ENCODE data around the gene IL3.

Gene IL3

DNA sequence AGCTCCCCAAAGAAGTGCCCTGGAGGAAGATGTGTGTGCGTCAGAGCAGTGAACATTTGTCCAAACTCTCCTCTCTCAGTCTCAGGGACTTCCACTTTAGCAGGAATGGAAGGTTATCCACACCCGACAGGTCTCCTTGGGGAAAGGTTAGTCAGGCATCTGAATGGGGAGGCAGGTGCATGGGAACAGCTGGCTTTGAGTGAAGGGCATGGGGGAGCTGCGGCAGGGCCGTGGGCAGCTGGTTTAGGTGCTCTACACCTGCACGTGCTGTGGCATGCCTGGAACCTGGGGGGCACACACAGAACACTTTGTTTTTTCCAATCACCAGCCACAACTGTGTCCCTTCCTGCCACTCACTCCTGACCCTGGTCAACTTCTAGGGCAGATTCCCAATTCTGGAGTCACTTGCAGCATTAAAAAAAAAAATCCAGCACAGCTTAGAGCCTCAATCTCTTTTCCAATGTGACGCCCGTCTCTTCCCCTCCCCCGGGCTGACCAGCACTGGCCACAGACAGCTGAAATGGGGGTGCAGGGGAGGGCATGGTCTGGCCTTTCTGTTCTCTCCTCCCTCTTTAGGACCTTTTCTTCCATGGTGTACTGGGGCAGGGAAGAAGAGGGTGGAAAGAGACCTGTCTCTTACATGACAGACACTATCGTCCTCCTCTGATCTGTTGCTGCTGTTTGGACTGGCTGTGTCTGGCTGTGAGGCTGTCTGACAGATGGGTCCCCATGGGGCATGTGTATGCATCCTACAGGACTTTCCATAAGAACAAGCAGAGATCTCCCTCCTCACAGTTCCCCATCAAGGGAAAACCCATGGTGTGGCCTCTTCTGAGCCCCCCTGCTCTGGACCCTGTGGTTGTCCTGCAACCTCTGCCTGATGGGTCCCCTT, 9.5 kb upstream of the IL3 start:
- Histone ChIP-seq H3K9me3 (ENCODE audit: low read depth, low read length) (no peaks in the 10 kb centered on the region), H3K27ac (no peak overlapping the region), H3K36me3 (ENCODE audit: insufficient read depth, low read length) (no peaks in the 10 kb centered on the region), H3K9ac (ENCODE audit: insufficient read length) (no peak overlapping the region), H3K4me3 (no peak overlapping the region)
- DNase-seq (ENCODE audit: low read depth, low spot score), result no peak
- TF ChIP-seq POLR2AphosphoS5 (IDR thresholded peaks at IDR 0.05; ENCODE audit: borderline replicate concordance, low read depth, low read length) (no peak), EZH2 (IDR thresholded peaks at IDR 0.05) (no peak), FOXP2 (optimal IDR thresholded peaks at IDR 0.05; ENCODE audit: control extremely low read depth, extremely low read length, insufficient read depth) (no peak)

GRCh38 chr5:132052520-132052919, 7.9 kb upstream of the IL3 start:
- H3K9me3 ChIP-seq (ENCODE audit: low read depth, low read length), result no peaks in the 10 kb centered on the region
- H3K36me3 ChIP-seq (ENCODE audit: insufficient read depth, low read length), result no peaks in the 10 kb centered on the region
- DNase-seq (ENCODE audit: low read depth, low spot score), result no peak
- TF ChIP-seq POLR2AphosphoS5 (IDR thresholded peaks at IDR 0.05; ENCODE audit: borderline replicate concordance, low read depth, low read length) (no peak), EZH2 (IDR thresholded peaks at IDR 0.05) (no peak)
- no peak overlapping the region for H3K9ac ChIP-seq (ENCODE audit: insufficient read length)
- H3K4me3 ChIP-seq, result no peak overlapping the region
- no peak overlapping the region for H3K27ac ChIP-seq

DNA sequence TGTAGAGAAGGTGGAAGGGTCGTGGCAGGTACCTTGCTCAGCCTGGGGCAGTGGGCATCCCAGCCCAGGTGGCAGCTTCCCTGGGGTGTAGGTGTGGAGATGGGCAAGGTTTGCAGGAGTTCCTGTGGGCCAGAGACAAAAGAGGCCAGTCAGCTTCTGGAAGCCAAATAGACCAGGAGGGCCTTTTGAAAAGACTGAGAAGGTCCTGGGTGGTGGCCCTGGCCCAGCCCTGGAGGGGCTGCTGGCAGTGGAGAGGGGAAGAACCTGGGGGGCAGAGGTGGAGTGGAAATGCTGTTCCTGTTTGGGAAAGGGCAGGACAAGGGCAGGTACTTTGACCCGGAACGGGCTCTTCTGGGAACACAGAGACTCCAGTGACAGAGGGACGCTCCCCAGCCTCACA, 7.0 kb upstream of the IL3 start:
- H3K27ac ChIP-seq, result no peak overlapping the region
- DNase-seq (ENCODE audit: low read depth, low spot score), result no peak
- no peak for TF ChIP-seq FOXP2 (optimal IDR thresholded peaks at IDR 0.05; ENCODE audit: control extremely low read depth, extremely low read length, insufficient read depth)
- no peak for TF ChIP-seq POLR2AphosphoS5 (IDR thresholded peaks at IDR 0.05; ENCODE audit: borderline replicate concordance, low read depth, low read length)
- TF ChIP-seq EZH2 (IDR thresholded peaks at IDR 0.05), result no peak
- H3K36me3 ChIP-seq (ENCODE audit: insufficient read depth, low read length), result no peaks in the 10 kb centered on the region
- H3K4me3 ChIP-seq, result no peak overlapping the region
- no peaks in the 10 kb centered on the region for H3K9me3 ChIP-seq (ENCODE audit: low read depth, low read length)
- H3K9ac ChIP-seq (ENCODE audit: insufficient read length), result no peak overlapping the region

DNA sequence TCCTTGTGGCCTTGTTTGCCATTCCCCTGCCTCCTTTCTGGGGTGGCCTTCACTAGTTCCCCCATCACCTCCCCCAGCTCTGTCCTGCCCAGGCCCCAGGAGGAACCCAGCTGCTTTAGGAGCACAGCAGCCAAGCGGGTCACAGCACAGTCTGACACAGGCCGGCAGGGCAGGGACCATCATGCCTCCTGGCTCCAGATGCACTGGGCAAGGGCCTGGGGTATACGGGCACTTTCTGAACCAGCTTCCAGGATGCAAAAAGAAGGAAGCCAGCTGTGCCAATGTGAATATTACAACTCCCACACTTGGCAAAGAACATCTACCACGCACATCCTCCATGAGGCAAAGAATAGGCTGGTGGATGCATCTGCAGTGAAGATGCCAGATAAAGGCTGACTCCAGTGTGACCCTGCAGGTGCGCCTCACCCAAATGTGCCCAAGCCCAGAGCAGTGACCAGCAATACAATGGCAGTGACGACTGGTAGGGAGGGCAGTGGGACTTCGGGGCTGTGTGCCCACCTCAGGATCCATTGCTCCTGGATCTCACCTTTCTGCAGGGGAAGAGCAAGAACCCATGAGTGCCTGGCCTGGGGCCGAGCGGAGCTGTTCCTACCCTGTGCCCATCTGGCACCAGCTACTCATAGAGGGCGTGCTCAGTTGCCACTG, 6.3 kb upstream of the IL3 start:
- H3K9ac ChIP-seq (ENCODE audit: insufficient read length), result no peak overlapping the region
- TF ChIP-seq FOXP2 (optimal IDR thresholded peaks at IDR 0.05; ENCODE audit: control extremely low read depth, extremely low read length, insufficient read depth) (no peak), EZH2 (IDR thresholded peaks at IDR 0.05) (no peak), POLR2AphosphoS5 (IDR thresholded peaks at IDR 0.05; ENCODE audit: borderline replicate concordance, low read depth, low read length) (no peak)

GRCh38 chr5:132054697-132055440, 5.6 kb upstream of the IL3 start:
- DNase-seq (ENCODE audit: low read depth, low spot score), result no peak
- H3K9me3 ChIP-seq (ENCODE audit: low read depth, low read length), result no peaks in the 10 kb centered on the region
- TF ChIP-seq FOXP2 (optimal IDR thresholded peaks at IDR 0.05; ENCODE audit: control extremely low read depth, extremely low read length, insufficient read depth), result no peak
- TF ChIP-seq EZH2 (IDR thresholded peaks at IDR 0.05), result no peak
- no peak for TF ChIP-seq POLR2AphosphoS5 (IDR thresholded peaks at IDR 0.05; ENCODE audit: borderline replicate concordance, low read depth, low read length)
- H3K4me3 ChIP-seq, result no peak overlapping the region
- H3K27ac ChIP-seq, result no peak overlapping the region
- H3K9ac ChIP-seq (ENCODE audit: insufficient read length), result no peak overlapping the region
- no peaks in the 10 kb centered on the region for H3K36me3 ChIP-seq (ENCODE audit: insufficient read depth, low read length)

More for the DNA sequence above, 6.3 kb upstream of the IL3 start:
- Histone ChIP-seq H3K36me3 (ENCODE audit: insufficient read depth, low read length) (no peaks in the 10 kb centered on the region), H3K4me3 (no peak overlapping the region), H3K9me3 (ENCODE audit: low read depth, low read length) (no peaks in the 10 kb centered on the region), H3K27ac (no peak overlapping the region)
- no peak for DNase-seq (ENCODE audit: low read depth, low spot score)

GRCh38 chr5:132055441-132055807, 5.0 kb upstream of the IL3 start:
- no peak for TF ChIP-seq POLR2AphosphoS5 (IDR thresholded peaks at IDR 0.05; ENCODE audit: borderline replicate concordance, low read depth, low read length)
- TF ChIP-seq FOXP2 (optimal IDR thresholded peaks at IDR 0.05; ENCODE audit: control extremely low read depth, extremely low read length, insufficient read depth), result no peak
- no peak for TF ChIP-seq EZH2 (IDR thresholded peaks at IDR 0.05)
- Histone ChIP-seq H3K27ac (no peak overlapping the region), H3K4me3 (no peak overlapping the region), H3K9me3 (ENCODE audit: low read depth, low read length) (no peaks in the 10 kb centered on the region), H3K9ac (ENCODE audit: insufficient read length) (no peak overlapping the region), H3K36me3 (ENCODE audit: insufficient read depth, low read length) (no peaks in the 10 kb centered on the region)
- DNase-seq (ENCODE audit: low read depth, low spot score), result no peak

DNA sequence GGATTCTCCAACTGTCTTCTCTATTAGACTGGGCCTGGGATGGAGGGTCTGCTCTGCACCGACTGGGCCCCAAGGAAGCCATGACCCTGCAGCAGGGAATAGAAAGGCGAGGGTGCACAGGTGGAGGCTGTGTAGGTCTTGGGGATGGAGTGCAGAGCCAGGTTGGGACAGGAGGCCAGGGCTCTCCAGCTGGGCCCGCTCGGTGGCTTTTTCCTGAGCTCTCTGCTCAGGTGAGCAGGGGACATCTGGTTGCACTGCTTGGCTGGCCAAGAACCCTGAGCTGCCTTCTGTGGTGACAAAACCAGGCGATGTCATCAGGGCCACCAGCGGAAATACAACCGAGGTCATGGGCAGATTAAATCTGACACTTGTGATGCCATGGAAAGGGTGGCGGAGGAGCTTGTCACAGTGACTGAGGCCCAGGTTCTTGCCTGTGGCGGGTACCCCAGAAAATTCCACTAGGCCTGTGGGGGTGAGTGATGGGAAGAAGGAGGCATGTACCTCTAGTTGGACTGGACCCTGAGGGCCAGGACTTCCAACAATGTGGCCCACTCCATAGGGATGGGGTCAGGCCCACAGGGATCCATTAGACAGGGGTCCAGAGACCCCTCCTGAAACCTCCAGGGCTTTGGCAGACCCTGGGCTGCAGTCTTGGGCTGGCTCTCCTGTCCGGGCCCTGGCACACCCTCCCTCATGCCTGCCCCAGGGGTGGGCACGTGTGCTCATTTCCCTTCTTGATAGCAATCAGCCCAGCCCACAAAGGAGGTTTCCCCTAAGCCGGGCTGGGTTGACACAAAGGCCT, 4.4 kb upstream of the IL3 start:
- H3K4me3 ChIP-seq, result no peak overlapping the region
- TF ChIP-seq EZH2 (IDR thresholded peaks at IDR 0.05), result no peak
- TF ChIP-seq FOXP2 (optimal IDR thresholded peaks at IDR 0.05; ENCODE audit: control extremely low read depth, extremely low read length, insufficient read depth), result no peak
- TF ChIP-seq POLR2AphosphoS5 (IDR thresholded peaks at IDR 0.05; ENCODE audit: borderline replicate concordance, low read depth, low read length), result no peak
- H3K36me3 ChIP-seq (ENCODE audit: insufficient read depth, low read length), result no peaks in the 10 kb centered on the region
- H3K9me3 ChIP-seq (ENCODE audit: low read depth, low read length), result no peaks in the 10 kb centered on the region
- no peak overlapping the region for H3K9ac ChIP-seq (ENCODE audit: insufficient read length)
- no peak for DNase-seq (ENCODE audit: low read depth, low spot score)
- no peak overlapping the region for H3K27ac ChIP-seq
